GM23248 (cell line): ENCODE data around the gene CACNA1D.

ENCODE experiments used
- EZH2 ChIP-seq: fragments of 200-600 bp; sonication (generic); IDR thresholded peaks from 2 replicates; pipeline ENCODE4 v1.6.1; 2018; ENCODE audit warnings: antibody characterized with exemption, mild to moderate bottlenecking; ENCODE audit not compliant: insufficient read depth, poor library complexity, severe bottlenecking
- EZH2phosphoT487 ChIP-seq: fragments of 200-600 bp; sonication (generic); IDR thresholded peaks from 2 replicates; pipeline ENCODE4 v1.6.1; 2018; ENCODE audit warnings: antibody characterized with exemption, moderate library complexity, mild to moderate bottlenecking, low read depth; ENCODE audit not compliant: insufficient read depth

GRCh38 chr3:53585627-53586026 is 91.2 kb downstream of the CACNA1D start:
- TF ChIP-seq EZH2phosphoT487 (no peak), EZH2 (no peak)
